Caco-2 (cell line): Measurements from ENCODE around the gene ACOT12. TPM values are rescaled to one million over a fixed set of nuclear protein-coding genes. Genes with fewer than 3 reads are reported as not detected.

Source experiments
- BruUV-seq: library from RNA; stranded (reverse); fragments of 400-500 nt; replicated peaks from 2 replicates; lab custom pipeline; 2021; lab: Mats Ljungman, UMichigan
- CTCF ChIA-PET: fragments of 300-600 bp; sonication (Branson Sonifier 250); formaldehyde crosslinking; loops from one replicate; lab custom pipeline; 2022; ENCODE audit warnings: antibody characterized with exemption; lab: Charles Lee
- POLR2A ChIA-PET: fragments of 300-600 bp; sonication (Branson Sonifier 250); formaldehyde crosslinking; loops from one replicate; lab custom pipeline; 2022; ENCODE audit warnings: antibody characterized with exemption; lab: Charles Lee
- DNase-seq, 2 experiments: peaks; one replicate each; pipeline versions ENCODE4 v3.0.0 to v3.0.0-alpha.2; 2020 to 2022
- H3K27me3 ChIP-seq: replicated peaks from 2 replicates; pipeline ENCODE4 v1.6.0; 2011; ENCODE audit warnings: low read length; ENCODE audit not compliant: control insufficient read depth, insufficient read depth
- H3K36me3 ChIP-seq: 2 replicates; pipeline ENCODE4 v1.5.1; 2011; ENCODE audit warnings: low read length; ENCODE audit not compliant: control insufficient read depth, insufficient read depth
- H3K4me1 ChIP-seq: fragments of 250-450 bp; sonication (Bioruptor Pico); 2 replicates; pipeline ENCODE4 v1.5.1; 2020; ENCODE audit warnings: mild to moderate bottlenecking
- H3K4me3 ChIP-seq: 2 replicates; pipeline ENCODE4 v1.5.1; 2011; ENCODE audit warnings: low read depth, mild to moderate bottlenecking, control low read depth, low read length
- H3K9me3 ChIP-seq: fragments of 250-450 bp; sonication (Bioruptor Pico); 2 replicates; pipeline ENCODE4 v1.5.1; 2020; ENCODE audit warnings: mild to moderate bottlenecking, moderate library complexity
- H3K27ac Mint-ChIP-seq: one replicate; pipeline ENCODE4 v1.8.0; 2022; ENCODE audit warnings: mixed read lengths; ENCODE audit not compliant: unreplicated experiment
- H3K27me3 Mint-ChIP-seq: one replicate; pipeline ENCODE4 v1.8.0; 2022; ENCODE audit warnings: mixed read lengths; ENCODE audit not compliant: insufficient read depth, unreplicated experiment
- H3K36me3 Mint-ChIP-seq: one replicate; pipeline ENCODE4 v1.8.0; 2022; ENCODE audit warnings: mild to moderate bottlenecking, mixed read lengths; ENCODE audit not compliant: insufficient read depth, unreplicated experiment
- H3K4me1 Mint-ChIP-seq: one replicate; pipeline ENCODE4 v1.8.0; 2022; ENCODE audit warnings: low read depth, mixed read lengths; ENCODE audit not compliant: unreplicated experiment
- H3K4me3 Mint-ChIP-seq: one replicate; pipeline ENCODE4 v1.8.0; 2022; ENCODE audit warnings: mild to moderate bottlenecking, moderate library complexity, mixed read lengths; ENCODE audit not compliant: unreplicated experiment
- H3K9me3 Mint-ChIP-seq: one replicate; pipeline ENCODE4 v1.8.0; 2022; ENCODE audit warnings: mixed read lengths; ENCODE audit not compliant: unreplicated experiment
- CTCF ChIP-seq, 2 experiments: fragments of 200-600 bp in 1 of 2; IDR thresholded peaks; 1 replicate in 1 of 2; 2 replicates in 1 of 2; pipeline versions ENCODE4 v1.5.1 to v1.8.0; 2011 to 2022; ENCODE audit warnings: antibody characterized with exemption in 1 of 2, control low read depth in 1 of 2, inconsistent platforms in 1 of 2, low read depth in 1 of 2, low read length in 1 of 2, mild to moderate bottlenecking in 1 of 2, moderate library complexity in 1 of 2; ENCODE audit not compliant: insufficient read depth in 1 of 2, severe bottlenecking in 1 of 2, unreplicated experiment in 1 of 2
- intact Hi-C: fragments of 100-400 bp; cut with micrococcal nuclease; formaldehyde crosslinking; loops from one replicate; pipeline ENCODE4 v1.10.0; 2022; ENCODE audit not compliant: unreplicated experiment
- total RNA-seq: library from RNA; stranded (reverse); gene quantifications from 2 replicates; pipeline ENCODE4 v1.2.3, GENCODE V29; 2022

The ACOT12 gene
- total RNA-seq, 1 experiment from 2014 or later, result 1.4 TPM

GRCh38 chr5:81336556-81336955 lies 57.4 kb downstream of the ACOT12 start:
- DNase-seq, result no peak
- ChIA-PET CTCF (no interaction called here), POLR2A (no interaction called here)
- Mint-ChIP-seq H3K4me1 (no peaks in the 10 kb centered on the region), H3K4me3 (no peak overlapping the region), H3K27me3 (no peaks in the 10 kb centered on the region), H3K36me3 (no peaks in the 10 kb centered on the region), H3K9me3 (no peaks in the 10 kb centered on the region), H3K27ac (no peak overlapping the region)
- no peaks in the 10 kb centered on the region for H3K27me3 ChIP-seq
- no peaks in the 10 kb centered on the region for H3K36me3 ChIP-seq
- intact Hi-C loops, result no loop called here
- H3K4me3 ChIP-seq, result no peak overlapping the region
- no TSS peak for BruUV-seq
- TF ChIP-seq CTCF (IDR thresholded peaks at IDR 0.05; ENCODE audit: insufficient read depth in 1 of 2, low read depth in 1 of 2, low read length in 1 of 2, severe bottlenecking in 1 of 2, unreplicated experiment in 1 of 2), result no peak
- H3K4me1 ChIP-seq, result no peaks in the 10 kb centered on the region
- no peaks in the 10 kb centered on the region for H3K9me3 ChIP-seq

- H3K36me3 Mint-ChIP-seq, result no peaks in the 10 kb centered on the region
- Histone ChIP-seq H3K9me3 (no peaks in the 10 kb centered on the region), H3K4me1 (no peaks in the 10 kb centered on the region), H3K27me3 (no peaks in the 10 kb centered on the region), H3K4me3 (no peak overlapping the region), H3K36me3 (no peaks in the 10 kb centered on the region)
- POLR2A ChIA-PET, result no interaction called here
- no peak overlapping the region for H3K27ac Mint-ChIP-seq
- no peaks in the 10 kb centered on the region for H3K4me1 Mint-ChIP-seq
- TF ChIP-seq CTCF (IDR thresholded peaks at IDR 0.05; ENCODE audit: insufficient read depth in 1 of 2, low read depth in 1 of 2, low read length in 1 of 2, severe bottlenecking in 1 of 2, unreplicated experiment in 1 of 2), result no peak
- BruUV-seq, result no TSS peak
- CTCF ChIA-PET, result no interaction called here
- no peak overlapping the region for H3K4me3 Mint-ChIP-seq
- H3K9me3 Mint-ChIP-seq, result no peaks in the 10 kb centered on the region
- intact Hi-C loops, result no loop called here
- no peaks in the 10 kb centered on the region for H3K27me3 Mint-ChIP-seq
- DNase-seq, result no peak
Measured at GRCh38 chr5:81335946-81336345, 58.0 kb downstream of the ACOT12 start.

- no peaks in the 10 kb centered on the region for H3K27me3 ChIP-seq
- intact Hi-C loops, result no loop called here
- H3K36me3 ChIP-seq, result no peaks in the 10 kb centered on the region
- no peak overlapping the region for H3K4me3 Mint-ChIP-seq
- no peak for TF ChIP-seq CTCF (IDR thresholded peaks at IDR 0.05; ENCODE audit: insufficient read depth in 1 of 2, low read depth in 1 of 2, low read length in 1 of 2, severe bottlenecking in 1 of 2, unreplicated experiment in 1 of 2)
- BruUV-seq, result no TSS peak
- H3K4me1 Mint-ChIP-seq, result no peaks in the 10 kb centered on the region
- CTCF ChIA-PET, result no interaction called here
- no peaks in the 10 kb centered on the region for H3K4me1 ChIP-seq
- H3K9me3 Mint-ChIP-seq, result no peaks in the 10 kb centered on the region
- H3K4me3 ChIP-seq, result no peak overlapping the region
- H3K9me3 ChIP-seq, result no peaks in the 10 kb centered on the region
- POLR2A ChIA-PET, result no interaction called here
- no peak for DNase-seq
- no peaks in the 10 kb centered on the region for H3K36me3 Mint-ChIP-seq
- no peaks in the 10 kb centered on the region for H3K27me3 Mint-ChIP-seq
- no peak overlapping the region for H3K27ac Mint-ChIP-seq
Measured at GRCh38 chr5:81334304-81335061, 59.5 kb downstream of the ACOT12 start.
